CD4-positive, alpha-beta T cell treated with Interleukin-1 beta for 1 hour (primary cell): ENCODE data around the gene CCBE1.

Experiments
- DNase-seq, 2 donors: peaks; one replicate each; pipeline ENCODE4 v3.0.0-alpha.2; 2020 to 2022

Gene CCBE1

DNA sequence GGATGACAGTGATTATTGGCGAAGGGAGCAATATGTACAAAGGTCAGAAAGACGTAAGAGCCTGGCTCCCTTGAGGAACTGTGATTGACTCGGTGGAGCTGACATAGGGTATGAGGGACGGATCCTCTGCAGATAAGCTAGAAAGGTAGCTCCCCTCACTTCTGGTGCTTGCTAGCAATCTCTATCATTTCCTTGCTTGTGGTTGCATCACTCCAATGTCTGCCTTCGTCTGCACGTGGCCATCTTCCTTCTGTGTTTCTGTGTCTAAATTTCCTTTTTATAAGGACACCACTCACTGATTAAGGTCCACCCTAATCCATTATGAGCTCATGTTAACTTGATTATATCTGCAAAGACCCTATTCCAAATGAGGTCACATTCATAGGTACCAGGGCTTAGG, 315.3 kb downstream of the CCBE1 start:
- DNase-seq: no peak
